WTC11 (cell line): ENCODE data around the gene CHST3.

Experiments
- CREB1 ChIP-seq: sonication (generic); formaldehyde crosslinking; IDR thresholded peaks from 2 replicates; pipeline ENCODE4 v1.8.0; 2023; ENCODE audit warnings: mild to moderate bottlenecking, missing genetic modification reagents
- GABPB1 ChIP-seq: sonication (generic); formaldehyde crosslinking; IDR thresholded peaks from 2 replicates; pipeline ENCODE4 v1.8.1; 2023; ENCODE audit warnings: mild to moderate bottlenecking, missing genetic modification reagents
- SP1 ChIP-seq: sonication (generic); formaldehyde crosslinking; conservative IDR thresholded peaks from 2 replicates; pipeline ENCODE4 v1.8.1; 2022; ENCODE audit warnings: missing genetic modification reagents
- ZNF423 ChIP-seq: fragments of 250-450 bp; sonication (Bioruptor Pico); IDR thresholded peaks from 2 replicates; pipeline ENCODE4 v2.1.2; 2022; ENCODE audit warnings: mild to moderate bottlenecking, moderate library complexity
- ZNF671 ChIP-seq: fragments of 250-450 bp; sonication (Bioruptor Pico); IDR thresholded peaks from 2 replicates; pipeline ENCODE4 v1.8.0; 2021; ENCODE audit warnings: mild to moderate bottlenecking
- TF ChIP-seq, protein P1 (sequence below): fragments of 200-600 bp; IDR thresholded peaks from 2 replicates; pipeline ENCODE4 v1.8.0; 2022; ENCODE audit warnings: antibody characterized with exemption
- TF ChIP-seq, protein P2 (sequence below): sonication (generic); formaldehyde crosslinking; IDR thresholded peaks from 2 replicates; pipeline ENCODE4 v1.8.0; 2022; ENCODE audit warnings: mild to moderate bottlenecking, missing genetic modification reagents

DNA sequence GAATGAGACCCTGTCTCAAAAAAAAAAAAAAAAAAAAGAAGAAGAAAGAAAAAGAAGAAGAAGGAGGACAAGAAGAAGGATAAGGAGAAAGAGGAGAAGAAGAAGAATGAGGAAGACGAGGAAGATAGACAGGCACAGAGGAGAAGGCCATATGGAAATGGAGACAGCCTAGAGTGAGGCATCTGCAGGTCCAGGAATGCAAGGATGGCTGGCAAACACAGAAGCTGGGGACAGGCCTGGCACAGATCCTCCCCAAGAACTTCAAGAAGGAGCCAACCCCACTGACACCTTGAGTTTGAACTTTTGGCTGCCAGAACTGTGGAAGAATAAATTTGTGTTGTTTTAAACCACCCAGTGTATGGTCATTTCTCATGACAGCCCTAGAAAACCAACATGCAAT lies 85.3 kb downstream of the CHST3 start:
- TF ChIP-seq, protein P1, sequence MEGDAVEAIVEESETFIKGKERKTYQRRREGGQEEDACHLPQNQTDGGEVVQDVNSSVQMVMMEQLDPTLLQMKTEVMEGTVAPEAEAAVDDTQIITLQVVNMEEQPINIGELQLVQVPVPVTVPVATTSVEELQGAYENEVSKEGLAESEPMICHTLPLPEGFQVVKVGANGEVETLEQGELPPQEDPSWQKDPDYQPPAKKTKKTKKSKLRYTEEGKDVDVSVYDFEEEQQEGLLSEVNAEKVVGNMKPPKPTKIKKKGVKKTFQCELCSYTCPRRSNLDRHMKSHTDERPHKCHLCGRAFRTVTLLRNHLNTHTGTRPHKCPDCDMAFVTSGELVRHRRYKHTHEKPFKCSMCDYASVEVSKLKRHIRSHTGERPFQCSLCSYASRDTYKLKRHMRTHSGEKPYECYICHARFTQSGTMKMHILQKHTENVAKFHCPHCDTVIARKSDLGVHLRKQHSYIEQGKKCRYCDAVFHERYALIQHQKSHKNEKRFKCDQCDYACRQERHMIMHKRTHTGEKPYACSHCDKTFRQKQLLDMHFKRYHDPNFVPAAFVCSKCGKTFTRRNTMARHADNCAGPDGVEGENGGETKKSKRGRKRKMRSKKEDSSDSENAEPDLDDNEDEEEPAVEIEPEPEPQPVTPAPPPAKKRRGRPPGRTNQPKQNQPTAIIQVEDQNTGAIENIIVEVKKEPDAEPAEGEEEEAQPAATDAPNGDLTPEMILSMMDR: no peak
- TF ChIP-seq, protein P2, sequence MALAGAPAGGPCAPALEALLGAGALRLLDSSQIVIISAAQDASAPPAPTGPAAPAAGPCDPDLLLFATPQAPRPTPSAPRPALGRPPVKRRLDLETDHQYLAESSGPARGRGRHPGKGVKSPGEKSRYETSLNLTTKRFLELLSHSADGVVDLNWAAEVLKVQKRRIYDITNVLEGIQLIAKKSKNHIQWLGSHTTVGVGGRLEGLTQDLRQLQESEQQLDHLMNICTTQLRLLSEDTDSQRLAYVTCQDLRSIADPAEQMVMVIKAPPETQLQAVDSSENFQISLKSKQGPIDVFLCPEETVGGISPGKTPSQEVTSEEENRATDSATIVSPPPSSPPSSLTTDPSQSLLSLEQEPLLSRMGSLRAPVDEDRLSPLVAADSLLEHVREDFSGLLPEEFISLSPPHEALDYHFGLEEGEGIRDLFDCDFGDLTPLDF (CRISPR knock-in tag): no peak
- no peak for TF ChIP-seq CREB1 (CRISPR knock-in tag)
- no peak for TF ChIP-seq ZNF671 (CRISPR knock-in tag)
- TF ChIP-seq ZNF423: no peak
- TF ChIP-seq GABPB1 (CRISPR knock-in tag): no peak
- TF ChIP-seq SP1 (CRISPR knock-in tag): no peak
